ENCODE measurements around the gene AAK1.

Gene AAK1

GRCh38 chr2:69514406-69514805 lies 129.1 kb downstream of the AAK1 start:
- no peak overlapping the region for H2AFZ ChIP-seq (ENCODE audit: low read depth, low read length, severe bottlenecking)
- H3K4me2 ChIP-seq (ENCODE audit: low read depth, low read length, poor library complexity, severe bottlenecking), result no peak overlapping the region
- H3K36me3 ChIP-seq (ENCODE audit: low read length), result no peaks in the 10 kb centered on the region
- H4K20me1 ChIP-seq (ENCODE audit: low read depth, low read length), result no peaks in the 10 kb centered on the region
- no peak overlapping the region for H3K4me3 ChIP-seq (ENCODE audit: insufficient read depth, low read length, poor library complexity, severe bottlenecking)
- no peaks in the 10 kb centered on the region for H3K27me3 ChIP-seq (ENCODE audit: low read length)
- H3K9me2 ChIP-seq (replicated peaks; ENCODE audit: insufficient read depth, low read length), result no peaks in the 10 kb centered on the region
- H3K27ac ChIP-seq (ENCODE audit: low read depth, low read length), result no peak overlapping the region
- no peaks in the 10 kb centered on the region for H3F3A ChIP-seq (ENCODE audit: insufficient read depth)
- no peaks in the 10 kb centered on the region for H3K79me2 ChIP-seq (ENCODE audit: insufficient read depth, low read length)
- no peaks in the 10 kb centered on the region for H3K9me3 ChIP-seq (ENCODE audit: insufficient read depth, low read length)
- TF ChIP-seq, protein P1, sequence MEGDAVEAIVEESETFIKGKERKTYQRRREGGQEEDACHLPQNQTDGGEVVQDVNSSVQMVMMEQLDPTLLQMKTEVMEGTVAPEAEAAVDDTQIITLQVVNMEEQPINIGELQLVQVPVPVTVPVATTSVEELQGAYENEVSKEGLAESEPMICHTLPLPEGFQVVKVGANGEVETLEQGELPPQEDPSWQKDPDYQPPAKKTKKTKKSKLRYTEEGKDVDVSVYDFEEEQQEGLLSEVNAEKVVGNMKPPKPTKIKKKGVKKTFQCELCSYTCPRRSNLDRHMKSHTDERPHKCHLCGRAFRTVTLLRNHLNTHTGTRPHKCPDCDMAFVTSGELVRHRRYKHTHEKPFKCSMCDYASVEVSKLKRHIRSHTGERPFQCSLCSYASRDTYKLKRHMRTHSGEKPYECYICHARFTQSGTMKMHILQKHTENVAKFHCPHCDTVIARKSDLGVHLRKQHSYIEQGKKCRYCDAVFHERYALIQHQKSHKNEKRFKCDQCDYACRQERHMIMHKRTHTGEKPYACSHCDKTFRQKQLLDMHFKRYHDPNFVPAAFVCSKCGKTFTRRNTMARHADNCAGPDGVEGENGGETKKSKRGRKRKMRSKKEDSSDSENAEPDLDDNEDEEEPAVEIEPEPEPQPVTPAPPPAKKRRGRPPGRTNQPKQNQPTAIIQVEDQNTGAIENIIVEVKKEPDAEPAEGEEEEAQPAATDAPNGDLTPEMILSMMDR (IDR thresholded peaks at IDR 0.05; ENCODE audit: insufficient read depth, low read length, poor library complexity, severe bottlenecking), result no peak
- TF ChIP-seq EZH2phosphoT487 (conservative IDR thresholded peaks at IDR 0.05; ENCODE audit: low read length), result no peak
- no peak overlapping the region for H3K9ac ChIP-seq (ENCODE audit: low read length)

- TF ChIP-seq, protein P1 (IDR thresholded peaks at IDR 0.05; ENCODE audit: insufficient read depth, low read length, poor library complexity, severe bottlenecking), result no peak
- no peak for TF ChIP-seq EZH2phosphoT487 (conservative IDR thresholded peaks at IDR 0.05; ENCODE audit: low read length)
- Histone ChIP-seq H3K9me3 (ENCODE audit: insufficient read depth, low read length) (no peaks in the 10 kb centered on the region), H3K4me2 (ENCODE audit: low read depth, low read length, poor library complexity, severe bottlenecking) (no peak overlapping the region), H3K79me2 (ENCODE audit: insufficient read depth, low read length) (no peaks in the 10 kb centered on the region), H3K9me2 (replicated peaks; ENCODE audit: insufficient read depth, low read length) (no peaks in the 10 kb centered on the region), H4K20me1 (ENCODE audit: low read depth, low read length) (no peaks in the 10 kb centered on the region), H3K9ac (ENCODE audit: low read length) (no peak overlapping the region), H2AFZ (ENCODE audit: low read depth, low read length, severe bottlenecking) (no peak overlapping the region), H3K27me3 (ENCODE audit: low read length) (no peaks in the 10 kb centered on the region), H3K36me3 (ENCODE audit: low read length) (no peaks in the 10 kb centered on the region), H3K4me3 (ENCODE audit: insufficient read depth, low read length, poor library complexity, severe bottlenecking) (no peak overlapping the region), H3K27ac (ENCODE audit: low read depth, low read length) (no peak overlapping the region), H3F3A (ENCODE audit: insufficient read depth) (no peaks in the 10 kb centered on the region)
Measured at GRCh38 chr2:69512446-69512845, 131.1 kb downstream of the AAK1 start.

GRCh38 chr2:69510204-69510603 lies 133.3 kb downstream of the AAK1 start:
- Histone ChIP-seq H3K9me2 (replicated peaks; ENCODE audit: insufficient read depth, low read length) (no peaks in the 10 kb centered on the region), H3K27me3 (ENCODE audit: low read length) (no peaks in the 10 kb centered on the region), H3K36me3 (ENCODE audit: low read length) (no peaks in the 10 kb centered on the region), H4K20me1 (ENCODE audit: low read depth, low read length) (no peaks in the 10 kb centered on the region), H3K4me3 (ENCODE audit: insufficient read depth, low read length, poor library complexity, severe bottlenecking) (no peak overlapping the region), H3K27ac (ENCODE audit: low read depth, low read length) (no peak overlapping the region), H3F3A (ENCODE audit: insufficient read depth) (no peaks in the 10 kb centered on the region), H3K79me2 (ENCODE audit: insufficient read depth, low read length) (no peaks in the 10 kb centered on the region), H3K9ac (ENCODE audit: low read length) (no peak overlapping the region), H3K4me2 (ENCODE audit: low read depth, low read length, poor library complexity, severe bottlenecking) (no peak overlapping the region), H2AFZ (ENCODE audit: low read depth, low read length, severe bottlenecking) (no peak overlapping the region), H3K9me3 (ENCODE audit: insufficient read depth, low read length) (no peaks in the 10 kb centered on the region)
- TF ChIP-seq EZH2phosphoT487 (conservative IDR thresholded peaks at IDR 0.05; ENCODE audit: low read length), result no peak
- TF ChIP-seq, protein P1 (IDR thresholded peaks at IDR 0.05; ENCODE audit: insufficient read depth, low read length, poor library complexity, severe bottlenecking), result no peak
